Chondrocyte (in vitro differentiated cells): Measurements from ENCODE around the gene CMIP. TPM values are rescaled to one million over a fixed set of nuclear protein-coding genes. Genes with fewer than 3 reads are reported as not detected.
A peak's percentile ranks its signal among the peaks of the same experiment; 100 is the strongest.

Experiments used
- DNase-seq: peaks from one replicate; pipeline ENCODE4 v3.0.0; 2021; ENCODE audit warnings: mixed read lengths, low spot score
- H3K27ac Mint-ChIP-seq: one replicate; pipeline ENCODE4 v1.8.0; 2021; ENCODE audit warnings: mild to moderate bottlenecking, moderate library complexity, mixed read lengths; ENCODE audit not compliant: unreplicated experiment
- H3K27me3 Mint-ChIP-seq: 2 replicates; pipeline ENCODE4 v1.8.0; 2021; ENCODE audit warnings: low read depth, mixed read lengths
- H3K36me3 Mint-ChIP-seq: 2 replicates; pipeline ENCODE4 v1.8.0; 2021; ENCODE audit warnings: low read depth, mixed read lengths
- H3K4me1 Mint-ChIP-seq: 2 replicates; pipeline ENCODE4 v1.8.0; 2021; ENCODE audit warnings: low read depth, mild to moderate bottlenecking, mixed read lengths
- H3K4me3 Mint-ChIP-seq: one replicate; pipeline ENCODE4 v1.8.0; 2021; ENCODE audit warnings: mild to moderate bottlenecking, moderate library complexity, mixed read lengths; ENCODE audit not compliant: unreplicated experiment
- H3K9me3 Mint-ChIP-seq: 2 replicates; pipeline ENCODE4 v1.8.0; 2021; ENCODE audit warnings: low read depth, mixed read lengths
- total RNA-seq: library from RNA; stranded (reverse); gene quantifications from 3 replicates; pipeline ENCODE4 v1.2.1, GENCODE V29; 2021
- TF ChIP-seq, protein P1 (sequence below): fragments of 200-600 bp; sonication (generic); IDR thresholded peaks from 2 replicates; pipeline ENCODE4 v1.5.0; 2021; ENCODE audit warnings: antibody characterized with exemption, mild to moderate bottlenecking, moderate library complexity

Gene CMIP
- total RNA-seq, 1 donor from 2014 or later, result 62.9 TPM

DNA sequence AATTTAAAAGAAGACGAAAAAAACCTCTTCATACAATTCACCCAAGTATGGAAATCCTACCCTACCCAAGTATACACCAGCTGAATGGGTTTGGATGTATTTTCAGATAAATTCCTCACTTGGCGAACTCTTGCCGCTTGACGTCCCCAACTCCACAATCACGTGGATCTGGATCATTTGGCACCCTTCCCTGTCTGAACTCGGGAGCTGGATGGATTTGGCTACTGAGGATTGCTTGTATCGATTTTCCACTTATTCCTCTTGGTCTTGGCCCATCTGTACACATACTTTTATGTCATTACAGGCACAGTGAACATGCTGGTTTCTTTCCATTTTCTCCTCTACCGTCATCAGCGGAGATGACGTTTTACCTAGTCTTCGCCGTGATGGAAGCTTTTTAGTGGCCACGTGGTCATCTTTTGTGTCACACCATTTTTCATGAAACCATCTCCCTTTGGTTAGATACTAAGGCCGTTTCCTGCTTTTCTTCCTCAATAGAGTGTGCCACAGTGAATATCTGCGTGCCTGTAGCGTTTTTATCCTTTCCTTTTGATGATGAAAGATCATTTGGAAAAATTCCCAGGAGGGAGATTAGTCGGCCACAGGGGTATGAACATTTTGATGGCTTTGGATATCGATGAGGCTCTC lies 47.1 kb downstream of the CMIP start:
- Mint-ChIP-seq H3K4me1 (peaks cover 44% of the 10 kb centered on the region), H3K27me3 (no peaks in the 10 kb centered on the region), H3K4me3 (no peak overlapping the region), H3K36me3 (peaks cover 3% of the 10 kb centered on the region), H3K27ac (no peak overlapping the region), H3K9me3 (no peaks in the 10 kb centered on the region)
- TF ChIP-seq, protein P1, sequence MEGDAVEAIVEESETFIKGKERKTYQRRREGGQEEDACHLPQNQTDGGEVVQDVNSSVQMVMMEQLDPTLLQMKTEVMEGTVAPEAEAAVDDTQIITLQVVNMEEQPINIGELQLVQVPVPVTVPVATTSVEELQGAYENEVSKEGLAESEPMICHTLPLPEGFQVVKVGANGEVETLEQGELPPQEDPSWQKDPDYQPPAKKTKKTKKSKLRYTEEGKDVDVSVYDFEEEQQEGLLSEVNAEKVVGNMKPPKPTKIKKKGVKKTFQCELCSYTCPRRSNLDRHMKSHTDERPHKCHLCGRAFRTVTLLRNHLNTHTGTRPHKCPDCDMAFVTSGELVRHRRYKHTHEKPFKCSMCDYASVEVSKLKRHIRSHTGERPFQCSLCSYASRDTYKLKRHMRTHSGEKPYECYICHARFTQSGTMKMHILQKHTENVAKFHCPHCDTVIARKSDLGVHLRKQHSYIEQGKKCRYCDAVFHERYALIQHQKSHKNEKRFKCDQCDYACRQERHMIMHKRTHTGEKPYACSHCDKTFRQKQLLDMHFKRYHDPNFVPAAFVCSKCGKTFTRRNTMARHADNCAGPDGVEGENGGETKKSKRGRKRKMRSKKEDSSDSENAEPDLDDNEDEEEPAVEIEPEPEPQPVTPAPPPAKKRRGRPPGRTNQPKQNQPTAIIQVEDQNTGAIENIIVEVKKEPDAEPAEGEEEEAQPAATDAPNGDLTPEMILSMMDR, result no peak
- DNase-seq, result no peak

DNA sequence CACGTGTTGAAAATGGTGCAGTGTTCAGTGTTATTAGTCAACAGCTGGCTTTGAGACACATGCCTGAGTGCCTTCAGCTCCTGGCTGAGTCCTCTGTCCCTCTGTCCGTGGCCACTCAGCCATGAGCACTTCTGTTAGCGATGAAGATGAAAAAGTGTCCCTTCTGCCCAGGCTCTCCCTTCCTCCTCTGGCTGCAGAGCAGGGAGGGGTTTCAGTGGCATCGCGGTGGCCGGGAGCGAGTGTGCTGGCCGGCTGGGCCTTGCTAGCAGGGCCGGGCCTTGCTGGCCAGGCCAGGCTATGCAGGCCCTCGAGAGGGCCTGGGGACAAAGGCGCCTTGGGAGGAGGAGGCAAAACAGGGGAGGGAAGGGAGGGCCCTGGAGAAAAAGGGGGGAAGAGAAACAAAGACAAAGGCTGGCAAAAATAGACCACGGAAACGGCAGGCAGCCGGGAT lies 47.7 kb downstream of the CMIP start:
- Mint-ChIP-seq H3K9me3 (no peaks in the 10 kb centered on the region), H3K36me3 (peaks cover 3% of the 10 kb centered on the region)
- no peak for DNase-seq

DNA sequence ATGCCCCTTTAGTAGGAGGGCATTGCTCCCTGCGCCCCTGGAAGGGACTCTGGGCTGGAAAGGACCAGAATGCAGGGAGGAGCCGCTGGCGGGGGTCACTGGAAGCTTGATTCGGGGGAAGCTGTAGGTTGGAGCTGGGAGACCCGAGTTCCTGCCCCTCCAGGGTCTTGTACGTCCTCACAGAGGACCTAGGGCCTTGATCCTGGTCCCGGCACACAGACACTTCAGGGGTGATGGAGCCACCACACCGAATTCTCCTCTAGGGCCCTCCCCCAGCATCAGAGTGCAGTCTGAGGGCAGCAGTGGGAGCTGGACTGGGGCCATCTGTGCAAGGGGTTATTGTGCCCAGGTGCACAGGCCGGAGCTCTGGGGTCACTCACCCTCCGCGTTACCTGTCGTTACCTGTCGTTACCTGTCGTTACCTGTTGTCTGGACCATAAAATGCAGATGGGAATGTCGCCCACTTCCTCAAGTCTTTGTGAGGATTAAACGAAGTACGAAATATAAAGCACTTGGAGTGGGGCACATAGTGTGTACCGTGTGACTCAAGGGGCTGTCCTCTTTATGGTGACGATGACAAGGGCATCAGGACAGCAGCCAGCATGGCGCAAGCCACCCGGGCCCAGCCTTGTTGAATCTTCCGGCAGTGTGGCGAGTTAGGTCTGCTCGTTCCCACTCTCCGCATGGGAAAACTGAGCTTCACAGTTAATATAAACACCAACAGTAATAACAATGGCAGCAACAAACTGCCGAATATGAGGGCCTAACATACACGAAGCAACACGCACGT lies 48.6 kb downstream of the CMIP start:
- Mint-ChIP-seq H3K9me3 (no peaks in the 10 kb centered on the region), H3K36me3 (peaks cover 3% of the 10 kb centered on the region), H3K27ac (peak overlapping the region; percentile 12), H3K27me3 (no peaks in the 10 kb centered on the region), H3K4me1 (peaks cover 36% of the 10 kb centered on the region), H3K4me3 (no peak overlapping the region)
- no peak for DNase-seq
- TF ChIP-seq, protein P1, result no peak

More for the DNA sequence above, 47.7 kb downstream of the CMIP start:
- TF ChIP-seq, protein P1, result no peak
- Mint-ChIP-seq H3K4me1 (peaks cover 38% of the 10 kb centered on the region), H3K4me3 (no peak overlapping the region), H3K27me3 (no peaks in the 10 kb centered on the region), H3K27ac (peak overlapping the region; percentile 65)

DNA sequence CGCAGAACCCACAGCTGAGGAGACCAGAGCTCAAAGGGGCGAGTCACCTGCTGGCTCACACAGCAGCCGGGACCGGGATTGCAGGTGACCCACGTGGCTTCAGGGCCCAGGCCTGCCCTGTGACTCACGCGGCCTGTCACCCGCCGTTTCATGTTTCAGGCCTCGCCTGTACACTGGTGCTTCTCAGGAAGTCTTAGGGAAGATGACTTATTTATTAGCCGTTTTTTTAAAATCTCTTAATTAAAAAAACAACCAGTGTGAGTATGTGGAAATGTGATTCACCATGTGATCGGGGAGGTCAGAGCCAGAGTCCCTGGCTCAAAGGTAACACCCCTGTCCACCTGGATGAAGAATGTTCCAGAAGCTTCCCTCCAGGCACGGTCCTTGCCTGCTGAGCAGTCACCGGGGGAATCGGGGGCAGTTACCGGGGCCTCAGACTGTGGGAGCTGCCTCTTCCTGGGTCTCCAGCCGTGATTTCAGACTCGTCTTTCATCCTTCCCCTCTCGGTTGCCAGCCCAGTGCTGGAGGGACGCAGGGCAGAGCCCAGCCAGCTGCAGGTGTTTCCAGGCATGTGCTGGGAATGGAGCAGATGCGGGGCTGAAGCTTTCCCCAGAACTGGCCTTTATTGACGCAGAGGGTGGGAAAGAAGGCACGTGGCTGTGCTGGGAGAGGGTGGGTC lies 49.3 kb downstream of the CMIP start:
- peak overlapping the region; percentile 2 for H3K27ac Mint-ChIP-seq
- no peaks in the 10 kb centered on the region for H3K27me3 Mint-ChIP-seq
- H3K36me3 Mint-ChIP-seq, result peaks cover 6% of the 10 kb centered on the region
- H3K4me1 Mint-ChIP-seq, result peaks cover 32% of the 10 kb centered on the region
- H3K9me3 Mint-ChIP-seq, result no peaks in the 10 kb centered on the region
- H3K4me3 Mint-ChIP-seq, result no peak overlapping the region
- no peak for DNase-seq
- TF ChIP-seq, protein P1, result no peak

DNA sequence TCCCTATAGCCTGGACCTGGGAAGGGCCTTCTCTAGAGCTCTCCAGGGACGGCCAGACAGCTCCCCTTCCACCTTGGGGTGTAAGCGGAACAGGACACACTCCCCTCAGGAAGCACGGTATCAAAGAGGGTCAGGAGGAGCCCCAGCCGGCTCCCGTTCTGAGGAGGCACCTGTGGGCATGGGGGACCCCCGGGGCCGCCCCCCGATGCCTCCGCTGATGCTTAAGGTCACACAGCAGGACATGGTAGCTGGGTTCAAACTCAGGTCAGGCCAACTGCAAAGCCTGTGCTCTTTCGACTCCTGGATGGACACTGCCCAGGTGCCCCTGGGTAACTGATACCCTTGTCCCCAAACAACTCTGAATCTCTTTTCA lies 49.8 kb downstream of the CMIP start:
- Mint-ChIP-seq H3K4me1 (peaks cover 32% of the 10 kb centered on the region), H3K36me3 (peaks cover 4% of the 10 kb centered on the region), H3K27me3 (no peaks in the 10 kb centered on the region), H3K27ac (no peak overlapping the region), H3K9me3 (no peaks in the 10 kb centered on the region), H3K4me3 (no peak overlapping the region)
- DNase-seq, result no peak
- TF ChIP-seq, protein P1, result no peak
